ENCODE measurements around the gene PRKN.

DNA sequence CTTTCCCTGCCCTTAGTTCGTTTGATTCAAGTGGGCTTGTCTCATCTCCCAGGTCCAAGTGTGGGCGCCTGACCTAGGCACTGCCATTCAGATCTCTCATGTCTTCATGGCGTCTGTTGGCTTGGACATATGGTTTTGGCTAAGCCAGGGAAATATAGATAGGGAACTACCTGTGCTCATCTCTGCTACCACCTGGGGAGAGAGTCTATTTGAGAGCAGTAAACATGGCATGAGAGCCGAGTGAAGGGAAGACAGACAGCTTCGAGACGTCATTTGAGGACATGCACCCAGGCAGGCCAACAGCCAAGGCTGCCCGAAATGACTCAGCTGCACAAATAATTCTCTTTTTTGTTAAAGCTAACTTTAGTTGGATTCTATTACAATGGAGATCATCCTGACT is 1083.0 kb downstream of the PRKN start:
- TF ChIP-seq ZNF589 (CRISPR knock-in tag; IDR thresholded peaks at IDR 0.05; ENCODE audit: low read depth) = no peak
- TF ChIP-seq ZNF3 (CRISPR knock-in tag; IDR thresholded peaks at IDR 0.05) = no peak
- no peak for TF ChIP-seq FOXA3 (CRISPR knock-in tag; conservative IDR thresholded peaks at IDR 0.05 in 1 of 2, IDR thresholded peaks at IDR 0.05 in 1 of 2)
- no peak for TF ChIP-seq ARID3B (CRISPR knock-in tag; IDR thresholded peaks at IDR 0.05; ENCODE audit: borderline replicate concordance)
- no peak for TF ChIP-seq ZBTB1 (CRISPR knock-in tag; IDR thresholded peaks at IDR 0.05; ENCODE audit: borderline replicate concordance, low read depth)
- TF ChIP-seq, protein P1, sequence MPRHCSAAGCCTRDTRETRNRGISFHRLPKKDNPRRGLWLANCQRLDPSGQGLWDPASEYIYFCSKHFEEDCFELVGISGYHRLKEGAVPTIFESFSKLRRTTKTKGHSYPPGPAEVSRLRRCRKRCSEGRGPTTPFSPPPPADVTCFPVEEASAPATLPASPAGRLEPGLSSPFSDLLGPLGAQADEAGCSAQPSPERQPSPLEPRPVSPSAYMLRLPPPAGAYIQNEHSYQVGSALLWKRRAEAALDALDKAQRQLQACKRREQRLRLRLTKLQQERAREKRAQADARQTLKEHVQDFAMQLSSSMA (CRISPR knock-in tag; IDR thresholded peaks at IDR 0.05) = no peak
- TF ChIP-seq CEBPB (tag; IDR thresholded peaks at IDR 0.05) = no peak
- TF ChIP-seq PATZ1 (CRISPR knock-in tag; IDR thresholded peaks at IDR 0.05; ENCODE audit: borderline replicate concordance) = no peak
- no peak for TF ChIP-seq ARID2 (IDR thresholded peaks at IDR 0.05)
